ENCODE results near the gene GAGE1. TPM values are rescaled to one million over a fixed set of nuclear protein-coding genes. Genes with fewer than 3 reads are reported as not detected.

Gene GAGE1
- total RNA-seq, 2 experiments from 2014 or later: not detected

DNA sequence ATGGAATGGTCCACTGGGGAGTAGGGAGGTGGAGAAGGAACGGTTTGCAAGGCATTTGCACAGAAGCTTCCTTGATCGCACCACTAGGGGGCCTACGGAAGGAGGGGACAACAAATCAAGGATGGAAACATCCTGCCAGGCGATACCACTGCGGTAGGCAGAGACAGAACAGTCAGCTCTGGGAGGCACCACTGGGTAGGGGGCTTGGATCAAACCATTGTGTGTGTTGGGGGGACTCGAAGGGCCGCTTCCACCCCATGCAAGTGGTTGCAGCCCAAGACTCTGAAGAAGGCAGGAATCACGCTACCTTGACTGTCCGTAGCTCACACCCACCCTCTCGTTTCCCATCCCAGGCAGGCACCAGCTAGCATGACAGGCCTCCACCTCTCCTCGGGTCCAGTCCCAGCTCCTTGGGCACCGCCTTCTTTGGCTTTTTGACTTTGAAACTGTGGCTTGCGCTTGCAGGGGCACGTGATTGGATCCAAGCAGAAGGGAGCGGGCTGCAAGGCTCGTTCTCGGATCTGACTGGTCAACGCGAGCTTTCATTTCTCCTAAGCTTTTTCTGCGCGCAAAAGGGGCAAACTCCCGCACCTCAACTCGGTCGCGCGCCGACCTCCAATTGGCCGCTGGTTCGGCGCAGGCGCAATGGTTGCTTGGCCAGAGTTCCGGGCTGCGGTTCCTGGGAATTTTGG, 28.4 kb downstream of the GAGE1 start:
- ChIA-PET POLR2A (interaction anchor here (0.6 kb wide), 1 partner anchor 544 kb away, joined by 4 read pairs; no protein-coding TSS in a partner anchor), CTCF (no interaction called here)
- intact Hi-C loops (cut with micrococcal nuclease): no loop called here
- no peaks in the 10 kb centered on the region for H3K4me1 Mint-ChIP-seq (ENCODE audit: low read depth)
- H3K4me3 Mint-ChIP-seq: no peak overlapping the region
- DNase-seq: peak; percentile 9
- no peaks in the 10 kb centered on the region for H3K36me3 Mint-ChIP-seq
- H3K27ac Mint-ChIP-seq: no peak overlapping the region
- H3K27me3 Mint-ChIP-seq: no peaks in the 10 kb centered on the region
- peaks cover 4% of the 10 kb centered on the region for H3K9me3 Mint-ChIP-seq

DNA sequence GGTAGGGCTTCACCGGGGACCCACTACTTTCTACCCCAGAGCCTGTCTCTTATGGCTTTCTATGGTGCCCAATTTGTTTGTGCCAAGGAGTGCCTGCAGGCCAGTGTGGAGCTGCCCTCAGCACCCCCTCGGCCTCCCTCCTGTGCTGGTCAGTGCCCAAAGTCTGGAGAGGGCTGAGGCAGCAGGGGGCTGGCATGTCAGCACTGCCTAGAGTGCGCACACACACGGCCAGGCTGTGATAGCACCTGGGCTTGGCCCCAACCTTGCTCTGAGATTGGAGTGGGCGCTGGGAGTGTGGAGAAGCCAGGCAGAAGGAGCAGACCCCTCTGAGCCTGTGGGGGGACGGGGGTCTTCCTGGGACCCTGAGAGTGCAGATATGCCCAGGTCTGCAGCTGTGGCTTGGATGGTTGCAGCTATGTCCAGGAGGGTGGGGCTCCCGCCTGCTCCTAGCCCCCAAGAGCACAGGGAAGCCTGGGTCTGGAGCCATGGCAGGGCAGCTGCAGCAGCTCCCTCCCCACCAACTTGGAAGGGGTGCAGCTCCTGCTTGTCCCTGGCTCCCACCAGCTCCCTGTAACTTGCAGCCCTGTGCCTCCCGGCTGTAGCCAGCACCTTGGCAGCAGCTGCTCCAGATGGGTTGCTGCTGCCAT, 46.3 kb downstream of the GAGE1 start:
- Mint-ChIP-seq H3K27ac (no peak overlapping the region), H3K27me3 (no peaks in the 10 kb centered on the region), H3K36me3 (no peaks in the 10 kb centered on the region), H3K4me1 (ENCODE audit: low read depth) (no peaks in the 10 kb centered on the region), H3K9me3 (no peaks in the 10 kb centered on the region), H3K4me3 (no peak overlapping the region)
- CTCF ChIA-PET: interaction anchor here (0.5 kb wide), 1 partner anchor 519 kb away, joined by 4 read pairs; no protein-coding TSS in a partner anchor
- POLR2A ChIA-PET: no interaction called here
- intact Hi-C loops (cut with micrococcal nuclease): no loop called here
- DNase-seq: no peak

DNA sequence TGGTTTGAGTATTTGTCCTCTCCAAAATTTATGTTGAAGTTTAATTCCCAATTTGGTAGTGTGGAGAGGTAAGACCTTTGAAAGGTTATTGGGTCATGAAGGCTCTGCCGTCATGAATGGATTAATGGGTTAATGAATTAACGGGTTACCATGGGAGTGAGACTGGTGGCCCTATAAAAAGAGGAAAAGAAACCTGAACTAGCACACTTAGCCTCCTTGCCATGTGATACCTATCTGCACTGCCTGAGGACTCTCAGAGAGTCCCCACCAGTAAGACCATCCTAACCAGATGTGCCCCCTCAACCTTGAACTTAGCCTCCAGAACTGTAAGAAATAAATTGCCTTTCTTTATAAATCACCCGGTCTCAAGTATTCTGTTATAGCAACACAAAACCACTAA, 57.7 kb downstream of the GAGE1 start:
- DNase-seq: no peak
- intact Hi-C loops (cut with micrococcal nuclease): no loop called here
- ChIA-PET CTCF (no interaction called here), POLR2A (no interaction called here)
- H3K27ac Mint-ChIP-seq: no peak overlapping the region
- H3K9me3 Mint-ChIP-seq: no peaks in the 10 kb centered on the region
- H3K4me1 Mint-ChIP-seq (ENCODE audit: low read depth): no peaks in the 10 kb centered on the region
- peaks cover 2% of the 10 kb centered on the region for H3K27me3 Mint-ChIP-seq
- no peaks in the 10 kb centered on the region for H3K36me3 Mint-ChIP-seq
- H3K4me3 Mint-ChIP-seq: no peak overlapping the region

Other genes with a start within 250 kb of the GAGE1 start
- gene GAGE12C, start 66.8 kb upstream of the GAGE1 start, total RNA-seq: not detected
- not detected for gene GAGE12D, start 57.3 kb upstream of the GAGE1 start, total RNA-seq
- not detected for gene GAGE12E, start 47.7 kb upstream of the GAGE1 start, total RNA-seq
- not detected for gene GAGE12F, start 38.2 kb upstream of the GAGE1 start, total RNA-seq
- gene GAGE12G, start 28.6 kb upstream of the GAGE1 start, total RNA-seq: not detected
- gene GAGE12H, start 19.1 kb upstream of the GAGE1 start, total RNA-seq: not detected
- not detected for gene GAGE2A, start 9.5 kb upstream of the GAGE1 start, total RNA-seq
- not detected for gene PAGE1, start 97.0 kb downstream of the GAGE1 start, total RNA-seq
- gene PAGE4, start 230.3 kb downstream of the GAGE1 start, total RNA-seq: not detected

All from activated CD4-positive, alpha-beta memory T cell treated with anti-CD3 and anti-CD28 coated beads for 36 hours (primary cell).